OCI-LY3 (cell line): ENCODE results near the gene RBBP6.
"Not testable (repeated sequence)": the region's sequence is repeated elsewhere in the genome, so short reads cannot be mapped to it uniquely, and the experiment has no call there.

ENCODE experiments used
- H2AFZ ChIP-seq: fragments of 200-600, 300-600 bp; shearing (Covaris generic); 2 replicates; pipeline ENCODE4 v1.6.0; 2014; ENCODE audit warnings: antibody characterized with exemption, low read depth, low read length
- H3K27ac ChIP-seq: fragments of 200-600, 300-600 bp; sonication (generic); 2 replicates; pipeline ENCODE4 v1.5.1; 2014; ENCODE audit warnings: mild to moderate bottlenecking, low read length, moderate library complexity, mixed read lengths
- H3K27me3 ChIP-seq: fragments of 200-600, 300-600 bp; sonication (generic); 2 replicates; pipeline ENCODE4 v1.6.1; 2014; ENCODE audit warnings: low read depth, low read length, mixed read lengths
- H3K36me3 ChIP-seq: fragments of 200-600, 300-600 bp; sonication (generic); replicated peaks from 2 replicates; pipeline ENCODE3; 2014; ENCODE audit warnings: low read depth, low read length, mixed read lengths
- H3K4me1 ChIP-seq: fragments of 300-600, 200-600 bp; sonication (generic); 2 replicates; pipeline ENCODE4 v1.6.1; 2014; ENCODE audit warnings: low read length, mixed read lengths
- H3K4me2 ChIP-seq: fragments of 200-600, 300-600 bp; sonication (generic); 2 replicates; pipeline ENCODE4 v1.6.1; 2014; ENCODE audit warnings: low read length, mixed read lengths
- H3K4me3 ChIP-seq: fragments of 300-600, 200-600 bp; sonication (generic); 2 replicates; pipeline ENCODE4 v1.5.1; 2014; ENCODE audit warnings: antibody characterized with exemption, mild to moderate bottlenecking, low read length, moderate library complexity
- H3K79me2 ChIP-seq: fragments of 300-600, 200-600 bp; shearing (Covaris generic); 2 replicates; pipeline ENCODE4 v1.6.1; 2014; ENCODE audit warnings: mild to moderate bottlenecking, low read length, mixed read lengths
- H3K9ac ChIP-seq: fragments of 300-600, 200-600 bp; shearing (Covaris generic); 2 replicates; pipeline ENCODE4 v1.6.0; 2014; ENCODE audit warnings: mild to moderate bottlenecking, low read length, moderate library complexity
- H3K9me3 ChIP-seq: fragments of 200-600, 300-600 bp; shearing (Covaris generic); 2 replicates; pipeline ENCODE4 v1.6.1; 2014; ENCODE audit warnings: low read length, mixed read lengths; ENCODE audit not compliant: insufficient read depth
- H4K20me1 ChIP-seq: fragments of 200-600, 300-600 bp; sonication (generic); 2 replicates; pipeline ENCODE4 v1.6.1; 2016; ENCODE audit warnings: low read length, mixed read lengths; ENCODE audit not compliant: insufficient read depth
- CTCF ChIP-seq: fragments of 200-600, 300-600 bp; sonication (generic); IDR thresholded peaks from 2 replicates; pipeline ENCODE4 v1.5.1; 2014; ENCODE audit warnings: antibody characterized with exemption, low read length, low read depth
- EZH2phosphoT487 ChIP-seq: fragments of 200-600 bp; shearing (Covaris generic); IDR thresholded peaks from 2 replicates; pipeline ENCODE4 v1.6.1; 2018; ENCODE audit warnings: antibody characterized with exemption, mixed run types, low read depth

The RBBP6 gene

GRCh38 chr16:24568392-24568791, 29.0 kb downstream of the RBBP6 start:
- Histone ChIP-seq H3K4me2 (no peak overlapping the region), H3K27me3 (no peaks in the 10 kb centered on the region), H2AFZ (no peak overlapping the region), H4K20me1 (no peaks in the 10 kb centered on the region), H3K4me1 (no peaks in the 10 kb centered on the region), H3K9ac (no peak overlapping the region), H3K27ac (no peak overlapping the region), H3K4me3 (no peak overlapping the region), H3K36me3 (peaks cover 81% of the 10 kb centered on the region), H3K79me2 (no peaks in the 10 kb centered on the region), H3K9me3 (no peaks in the 10 kb centered on the region)
- TF ChIP-seq EZH2phosphoT487 (no peak), CTCF (peak; percentile 31; the same call in 1 of the 2 replicates)

- Histone ChIP-seq H3K4me3 (no peak overlapping the region), H2AFZ (no peak overlapping the region), H3K27me3 (no peaks in the 10 kb centered on the region), H4K20me1 (no peaks in the 10 kb centered on the region), H3K27ac (no peak overlapping the region), H3K79me2 (no peaks in the 10 kb centered on the region), H3K9me3 (no peaks in the 10 kb centered on the region), H3K4me2 (no peak overlapping the region), H3K9ac (no peak overlapping the region), H3K4me1 (no peaks in the 10 kb centered on the region), H3K36me3 (peaks cover 64% of the 10 kb centered on the region)
- TF ChIP-seq CTCF (no peak), EZH2phosphoT487 (no peak)
These were observed 31.7 kb downstream of the RBBP6 start for GRCh38 chr16:24571096-24571495.

GRCh38 chr16:24572069-24572468, 32.7 kb downstream of the RBBP6 start:
- no peak overlapping the region for H3K27ac ChIP-seq
- H3K9me3 ChIP-seq = no peaks in the 10 kb centered on the region
- no peak for TF ChIP-seq CTCF
- no peak for TF ChIP-seq EZH2phosphoT487
- H4K20me1 ChIP-seq = no peaks in the 10 kb centered on the region
- no peak overlapping the region for H3K4me3 ChIP-seq
- H3K4me2 ChIP-seq = no peak overlapping the region
- H3K36me3 ChIP-seq = peaks cover 61% of the 10 kb centered on the region
- H3K27me3 ChIP-seq = no peaks in the 10 kb centered on the region
- no peaks in the 10 kb centered on the region for H3K79me2 ChIP-seq
- no peak overlapping the region for H2AFZ ChIP-seq
- no peak overlapping the region for H3K9ac ChIP-seq
- no peaks in the 10 kb centered on the region for H3K4me1 ChIP-seq

- no peak overlapping the region for H3K27ac ChIP-seq
- no peaks in the 10 kb centered on the region for H3K27me3 ChIP-seq
- H3K9ac ChIP-seq = no peak overlapping the region
- no peaks in the 10 kb centered on the region for H4K20me1 ChIP-seq
- no peaks in the 10 kb centered on the region for H3K9me3 ChIP-seq
- TF ChIP-seq CTCF = no peak
- TF ChIP-seq EZH2phosphoT487 = no peak
- H3K36me3 ChIP-seq = peaks cover 50% of the 10 kb centered on the region
- H3K4me3 ChIP-seq = no peak overlapping the region
- no peak overlapping the region for H2AFZ ChIP-seq
- H3K79me2 ChIP-seq = no peaks in the 10 kb centered on the region
- H3K4me1 ChIP-seq = no peaks in the 10 kb centered on the region
- H3K4me2 ChIP-seq = no peak overlapping the region
These were observed 33.8 kb downstream of the RBBP6 start for GRCh38 chr16:24573141-24573540.

GRCh38 chr16:24574515-24575485, 35.4 kb downstream of the RBBP6 start:
- H4K20me1 ChIP-seq, H3K79me2 ChIP-seq, H3K4me3 ChIP-seq, H3K4me1 ChIP-seq, H3K9me3 ChIP-seq, H3K27ac ChIP-seq, H2AFZ ChIP-seq, H3K9ac ChIP-seq, H3K27me3 ChIP-seq, H3K4me2 ChIP-seq: not testable (repeated sequence)
- H3K36me3 ChIP-seq = peaks cover 33% of the 10 kb centered on the region

GRCh38 chr16:24575791-24576190, 36.4 kb downstream of the RBBP6 start:
- H3K4me1 ChIP-seq, H3K27ac ChIP-seq, H3K79me2 ChIP-seq, H3K4me2 ChIP-seq, H3K4me3 ChIP-seq, H3K9ac ChIP-seq, H3K27me3 ChIP-seq, H2AFZ ChIP-seq, H3K9me3 ChIP-seq, H4K20me1 ChIP-seq: not testable (repeated sequence)
- peaks cover 25% of the 10 kb centered on the region for H3K36me3 ChIP-seq
